GM18867 (cell line): ENCODE data around the gene TYW3.
"Not testable (repeated sequence)": the region's sequence is repeated elsewhere in the genome, so short reads cannot be mapped to it uniquely, and the experiment has no call there.

ENCODE experiments used
- ATAC-seq: cut with Tn5 transposase; IDR thresholded peaks from one replicate; pipeline ENCODE4 v1.9.1; 2021; ENCODE audit warnings: mild to moderate bottlenecking, moderate library complexity; ENCODE audit not compliant: unreplicated experiment

TYW3 gene

GRCh38 chr1:74729741-74730478 lies 3.0 kb upstream of the TYW3 start:
- no peak for ATAC-seq

- peak; percentile 16 for ATAC-seq
Measured at GRCh38 chr1:74731399-74732052, 1.4 kb upstream of the TYW3 start.

- ATAC-seq: peak; percentile 18
Measured at GRCh38 chr1:74732071-74732946, 643 bp upstream of the TYW3 start.

DNA sequence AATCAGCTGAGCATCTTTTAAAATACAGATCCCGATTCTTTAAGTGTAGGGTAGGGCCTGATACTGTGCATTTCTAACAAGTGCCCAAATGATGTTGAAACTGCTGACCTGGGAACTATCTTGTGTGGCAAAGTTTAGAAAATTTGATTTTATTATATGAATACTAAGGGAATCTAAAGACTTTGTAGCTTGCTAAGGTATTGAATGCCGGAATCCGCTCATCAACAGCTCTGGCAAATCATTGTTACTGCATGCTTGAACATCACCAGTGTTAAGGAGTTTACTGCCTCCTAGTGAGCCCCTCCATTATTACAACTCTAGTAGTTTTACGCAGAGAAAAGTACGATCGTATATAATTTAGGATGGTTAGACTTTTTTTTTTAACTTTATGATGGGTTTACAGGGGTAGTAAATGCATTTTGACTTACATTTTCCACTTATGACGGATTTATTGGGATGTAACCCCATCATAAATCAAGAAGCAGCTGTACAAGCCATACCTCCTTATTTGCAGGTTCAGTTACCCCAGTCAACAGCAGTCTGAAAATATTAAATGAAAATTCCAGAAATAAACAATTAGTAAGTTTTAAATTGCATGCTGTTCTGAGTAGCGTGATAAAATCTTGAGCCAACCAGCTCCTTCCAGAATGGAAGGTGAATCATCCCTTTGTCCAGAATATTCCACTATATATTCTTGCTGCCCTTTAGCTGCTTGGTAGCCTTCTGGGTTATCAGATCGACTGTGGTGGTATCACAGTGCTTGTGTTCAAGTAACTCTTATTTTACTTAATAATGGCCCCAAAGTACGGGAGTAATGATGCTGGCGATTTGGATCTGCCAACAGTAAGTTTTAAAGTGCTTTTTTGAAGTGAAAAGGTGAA lies 892 bp downstream of the TYW3 start:
- peak; percentile 63 for ATAC-seq

GRCh38 chr1:74737333-74737732 lies 4.4 kb downstream of the TYW3 start:
- no peak for ATAC-seq

GRCh38 chr1:74740307-74740980 lies 7.5 kb downstream of the TYW3 start:
- ATAC-seq: not testable (repeated sequence)

DNA sequence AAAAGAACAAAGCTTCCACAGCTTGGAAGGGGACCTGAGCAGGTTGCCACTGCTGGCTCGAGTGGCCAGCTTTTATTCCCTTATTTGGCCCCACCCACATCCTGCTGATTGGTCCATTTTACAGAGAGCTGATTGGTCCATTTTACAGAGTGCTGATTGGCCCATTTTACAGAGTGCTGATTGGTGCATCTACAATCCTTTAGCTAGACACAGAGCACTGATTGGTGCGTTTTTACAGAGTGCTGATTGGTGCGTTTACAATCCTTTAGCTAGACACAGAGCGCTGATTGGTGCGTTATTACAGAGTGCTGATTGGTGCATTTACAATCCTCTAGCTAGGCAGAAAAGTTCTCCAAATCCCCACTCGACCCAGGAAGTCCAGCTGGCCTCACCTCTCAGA lies 12.3 kb downstream of the TYW3 start:
- ATAC-seq: not testable (repeated sequence)

- peak; percentile 80 for ATAC-seq
Measured at GRCh38 chr1:74748960-74749359, 16.0 kb downstream of the TYW3 start.

DNA sequence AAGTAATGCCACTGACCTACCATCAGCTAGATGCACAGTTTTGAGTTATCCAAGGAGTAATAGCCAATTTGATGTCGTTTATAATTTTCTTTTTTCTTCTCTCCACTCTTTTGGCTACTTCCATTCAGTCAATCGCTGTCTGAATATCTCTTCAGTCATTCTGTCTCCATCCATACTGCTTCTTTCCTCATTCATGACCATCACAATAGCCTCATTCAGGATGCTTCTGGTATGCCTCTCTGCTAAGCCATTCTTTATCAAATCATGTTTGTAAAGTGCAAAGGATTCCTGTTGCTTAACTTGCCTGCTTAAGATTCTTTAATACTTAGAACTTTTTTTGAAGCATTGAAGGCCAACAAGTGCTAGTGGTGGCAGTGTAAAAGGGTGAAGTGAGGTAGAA lies 20.2 kb downstream of the TYW3 start:
- ATAC-seq: no peak

- ATAC-seq: no peak
Measured at GRCh38 chr1:74755475-74755874, 22.5 kb downstream of the TYW3 start.

GRCh38 chr1:74756650-74757049 lies 23.7 kb downstream of the TYW3 start:
- not testable (repeated sequence) for ATAC-seq

GRCh38 chr1:74763807-74764206 lies 30.9 kb downstream of the TYW3 start:
- no peak for ATAC-seq

GRCh38 chr1:74766579-74766978 lies 33.6 kb downstream of the TYW3 start:
- no peak for ATAC-seq

- ATAC-seq: no peak
Measured at GRCh38 chr1:74767490-74767889, 34.5 kb downstream of the TYW3 start.

DNA sequence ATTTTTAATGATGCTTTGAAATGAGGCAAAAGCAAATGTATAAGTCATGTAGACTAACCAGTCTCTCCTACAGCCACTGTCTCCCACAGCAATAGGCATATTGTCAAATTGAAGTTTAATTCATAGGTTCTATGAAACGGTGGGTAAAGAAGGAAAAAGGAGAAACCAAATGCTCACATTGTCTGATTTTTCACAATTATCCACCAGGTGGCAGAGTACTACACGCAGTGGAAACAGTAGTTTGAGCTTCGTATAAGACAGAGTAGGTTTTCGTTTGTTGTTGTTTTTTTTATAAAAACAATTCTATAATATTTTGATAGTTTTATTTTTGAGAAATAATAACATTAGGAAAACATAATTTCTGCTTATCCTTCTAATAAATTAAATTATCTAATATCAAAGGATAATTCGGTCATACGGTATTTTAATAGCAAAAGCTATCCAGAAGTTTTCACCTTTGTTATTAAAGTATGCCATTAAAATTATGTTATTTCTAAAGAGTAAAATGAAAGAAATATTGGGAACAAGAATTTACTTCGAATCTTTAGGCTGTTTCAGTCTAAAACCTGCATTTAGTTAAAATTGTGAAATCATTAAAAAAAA lies 39.1 kb downstream of the TYW3 start:
- ATAC-seq: peak; percentile 82

- ATAC-seq: no peak
Measured at GRCh38 chr1:74772945-74773344, 40.0 kb downstream of the TYW3 start.

DNA sequence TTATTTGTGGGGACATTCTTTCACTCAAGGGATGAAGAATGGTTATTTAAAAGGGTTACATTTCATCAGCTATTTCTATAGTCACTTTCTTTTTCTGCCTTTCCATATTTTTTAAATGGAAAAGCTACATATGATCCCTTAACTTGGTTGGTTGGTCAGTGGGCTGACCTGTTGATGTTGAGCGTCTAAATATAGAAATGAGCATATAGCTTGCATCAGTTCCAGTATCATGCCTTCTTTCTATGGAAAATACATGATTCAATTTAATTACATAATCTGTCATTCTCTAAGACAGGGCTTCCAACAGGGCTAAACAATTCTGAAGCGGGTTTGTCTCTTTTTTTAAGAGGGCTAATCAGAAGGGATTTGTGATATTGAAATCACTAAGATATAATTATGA lies 40.6 kb downstream of the TYW3 start:
- no peak for ATAC-seq

- no peak for ATAC-seq
Measured at GRCh38 chr1:74775735-74776134, 42.8 kb downstream of the TYW3 start.

GRCh38 chr1:74777525-74777924 lies 44.6 kb downstream of the TYW3 start:
- no peak for ATAC-seq

DNA sequence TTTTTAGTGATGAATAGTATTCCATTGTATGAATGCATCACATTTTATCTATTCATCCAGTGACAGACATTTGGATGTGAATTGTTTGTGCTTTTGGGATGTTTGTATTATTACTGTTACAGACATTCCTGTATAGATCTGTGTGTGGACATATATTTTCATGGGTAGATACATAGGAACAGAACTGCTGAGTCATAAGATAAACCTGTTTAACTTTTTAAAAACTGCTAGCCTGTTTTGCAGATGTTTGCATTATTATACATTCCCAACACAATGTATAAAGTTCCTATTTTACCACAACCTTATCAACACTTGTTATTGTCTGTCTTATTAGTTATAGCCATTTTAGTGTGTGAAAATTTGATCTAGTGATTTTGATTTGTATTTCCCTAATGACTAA lies 46.8 kb downstream of the TYW3 start:
- ATAC-seq: no peak
